ENCODE measurements around the gene SMIM3.
"Not testable (repeated sequence)": the region's sequence is repeated elsewhere in the genome, so short reads cannot be mapped to it uniquely, and the experiment has no call there.

Gene SMIM3

DNA sequence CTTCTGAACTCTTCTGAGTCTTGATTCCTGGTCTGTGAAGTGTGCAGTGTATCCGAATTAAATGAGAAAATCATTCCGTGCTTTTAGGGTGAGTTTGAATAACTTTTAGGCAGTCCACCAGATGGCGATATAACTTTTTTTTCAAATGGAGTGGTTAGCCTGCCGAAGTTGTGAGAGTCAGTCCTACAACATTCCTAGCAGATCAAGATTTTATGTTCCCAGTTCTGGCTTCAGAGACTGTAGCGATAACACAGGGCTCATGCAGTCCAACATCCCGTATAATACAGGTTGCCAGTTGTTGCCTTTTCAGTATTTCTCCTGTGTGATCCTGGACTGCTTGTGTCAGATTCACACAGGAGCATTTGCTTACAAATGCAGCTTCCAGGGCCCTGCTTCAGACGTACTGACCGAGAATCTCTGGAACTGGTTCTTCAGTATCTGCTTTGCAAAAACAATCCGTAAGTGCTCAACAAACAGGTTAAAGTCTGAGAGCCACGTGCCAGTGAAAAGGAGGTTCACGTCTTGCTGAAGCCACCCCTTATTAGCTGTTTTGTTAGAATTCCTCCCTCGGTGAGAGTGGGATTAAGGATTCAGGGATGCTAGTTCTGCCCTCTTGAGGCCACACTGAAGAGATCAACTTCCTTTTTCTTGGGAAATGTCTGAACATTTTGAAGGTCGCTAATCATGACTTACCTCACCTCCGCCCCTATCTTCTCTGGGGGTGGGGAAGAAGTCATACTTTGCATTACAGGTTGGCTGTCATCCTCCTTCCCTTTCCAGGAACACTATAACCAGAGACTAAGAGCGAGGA is 22.8 kb downstream of the SMIM3 start:
- peak in 1 of 2 experiments; percentile 7 for DNase-seq

DNA sequence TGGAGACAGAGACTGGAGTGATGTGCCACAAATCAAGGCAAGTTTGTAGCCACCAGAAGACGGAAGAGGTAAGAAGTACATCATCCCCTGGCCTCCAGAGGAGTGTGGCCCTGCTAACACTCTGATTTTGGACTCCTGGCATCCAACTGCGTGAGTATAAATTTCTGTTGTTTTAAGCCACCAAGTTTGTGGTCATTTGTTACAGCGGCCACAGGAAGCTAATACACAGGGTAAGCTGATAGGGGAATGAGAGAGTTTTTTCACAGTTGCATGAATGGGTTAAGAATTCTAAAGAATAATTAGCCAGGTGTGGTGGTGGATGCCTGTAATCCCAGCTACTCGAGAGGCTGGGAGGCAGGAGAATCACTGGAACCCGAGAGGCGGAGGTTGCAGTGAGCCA is 25.8 kb downstream of the SMIM3 start:
- no peak for DNase-seq

DNA sequence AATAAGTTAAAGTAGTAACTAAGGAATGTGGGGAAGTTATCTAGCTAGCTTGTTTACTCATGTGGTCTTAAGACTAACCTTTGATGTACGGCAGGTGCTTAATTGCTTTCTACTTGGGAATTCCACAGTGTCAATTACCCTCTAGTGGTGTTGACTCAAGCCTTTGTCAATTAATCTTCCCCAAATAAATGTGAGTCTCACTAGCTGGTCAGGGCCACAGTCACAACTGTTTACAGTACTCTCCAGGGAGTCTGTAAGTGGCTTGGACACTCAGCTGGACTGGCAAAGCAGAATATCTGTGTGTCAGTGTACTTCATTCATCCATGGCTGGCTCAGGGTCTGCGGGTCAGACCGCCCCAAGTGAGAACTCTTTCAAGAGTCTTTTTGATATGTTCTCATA is 30.8 kb downstream of the SMIM3 start:
- no peak for DNase-seq

DNA sequence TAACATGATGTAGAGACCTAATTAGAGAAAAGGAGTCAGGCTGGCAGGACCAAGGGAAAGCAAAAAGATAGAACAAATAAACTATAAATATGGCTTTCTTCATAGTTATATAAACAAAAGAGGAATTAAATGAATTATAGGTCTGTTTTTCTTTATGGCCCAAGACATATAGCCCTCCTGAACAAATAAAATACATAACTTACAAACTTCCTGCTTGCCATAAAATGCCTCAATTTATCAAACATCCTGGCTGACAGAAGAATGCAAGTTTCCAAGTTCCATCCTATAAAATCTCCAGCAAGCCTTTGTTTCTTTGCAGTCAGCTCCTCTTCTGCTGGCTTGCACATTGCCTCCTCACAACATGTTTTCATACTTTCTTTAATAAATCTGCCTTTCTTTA is 36.5 kb downstream of the SMIM3 start:
- DNase-seq: no peak

DNA sequence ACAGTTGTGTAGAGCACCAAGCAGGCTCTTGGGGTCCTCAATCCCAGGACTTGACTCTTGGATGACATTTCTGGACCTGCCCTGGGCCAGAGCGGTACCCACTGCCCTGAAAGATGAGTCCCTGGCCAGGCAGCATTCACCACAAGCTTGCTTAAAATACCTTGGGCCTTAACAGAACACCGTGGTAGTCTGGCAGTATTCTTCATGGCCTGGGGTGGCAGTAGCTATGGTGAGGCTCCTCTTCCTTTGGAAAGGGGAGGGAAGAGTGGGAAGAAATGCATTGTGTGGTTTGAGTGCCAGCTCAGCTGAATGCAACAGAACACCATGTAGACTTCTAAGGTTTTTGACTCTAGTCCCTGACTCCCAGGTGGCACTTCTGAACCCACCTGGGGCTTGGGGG is 38.4 kb downstream of the SMIM3 start:
- no peak for DNase-seq

DNA sequence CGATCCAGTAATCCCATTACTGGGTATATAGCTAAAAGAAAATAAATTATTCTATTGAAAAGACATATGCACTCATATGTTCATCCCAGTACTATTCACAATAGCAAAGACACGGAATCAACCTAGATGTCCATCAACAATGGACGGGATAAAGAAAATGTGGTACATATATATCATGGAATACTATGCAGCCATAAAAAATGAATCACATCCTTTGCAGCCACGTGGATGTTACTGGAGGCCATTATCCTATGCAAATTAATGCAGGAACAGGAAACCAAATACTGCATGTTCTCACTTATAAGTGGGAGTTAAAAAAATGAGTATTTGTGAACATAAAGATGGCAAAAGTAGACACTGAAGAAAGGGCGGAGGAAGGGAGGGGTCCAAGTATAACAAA is 51.2 kb downstream of the SMIM3 start:
- DNase-seq: no peak

DNA sequence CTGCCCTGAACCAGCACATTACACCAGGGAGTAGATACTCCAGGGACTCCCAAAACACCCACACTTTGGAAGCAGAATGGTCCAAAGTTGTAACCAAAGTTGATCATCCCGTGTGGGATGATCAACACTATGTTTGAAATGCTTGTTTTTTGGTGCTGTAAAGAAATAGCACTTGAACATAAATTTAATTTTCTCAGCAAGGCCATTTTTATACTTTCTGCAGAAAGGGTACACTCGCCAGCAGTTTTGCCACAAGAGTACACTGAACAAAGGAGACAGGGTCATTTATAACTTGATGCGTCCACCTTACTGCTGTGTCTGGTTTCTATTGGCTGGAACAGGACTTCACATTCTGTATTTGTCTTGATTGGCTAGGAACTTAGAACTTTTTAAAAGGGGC is 53.3 kb downstream of the SMIM3 start:
- not testable (repeated sequence) for DNase-seq

DNA sequence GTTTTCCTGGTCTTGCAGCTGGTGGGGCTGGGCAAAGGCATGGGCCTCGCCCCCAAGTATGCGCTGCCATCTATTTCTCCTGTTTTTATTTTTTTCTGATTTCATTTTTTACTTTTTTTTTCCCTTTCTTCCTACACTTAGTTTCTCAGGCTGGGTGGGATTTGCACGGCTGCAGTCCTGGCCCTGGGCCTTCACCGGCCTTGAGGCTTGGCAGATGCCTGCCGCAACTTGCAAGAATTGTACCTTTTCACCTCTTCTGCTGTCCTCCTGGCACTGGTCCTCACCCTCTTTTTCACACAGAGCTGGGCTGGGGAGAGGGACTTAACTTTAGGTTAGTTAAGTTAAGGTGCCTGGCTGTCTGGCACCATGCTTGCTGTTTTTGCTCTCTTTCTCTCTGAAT is 57.5 kb downstream of the SMIM3 start:
- no peak for DNase-seq

DNA sequence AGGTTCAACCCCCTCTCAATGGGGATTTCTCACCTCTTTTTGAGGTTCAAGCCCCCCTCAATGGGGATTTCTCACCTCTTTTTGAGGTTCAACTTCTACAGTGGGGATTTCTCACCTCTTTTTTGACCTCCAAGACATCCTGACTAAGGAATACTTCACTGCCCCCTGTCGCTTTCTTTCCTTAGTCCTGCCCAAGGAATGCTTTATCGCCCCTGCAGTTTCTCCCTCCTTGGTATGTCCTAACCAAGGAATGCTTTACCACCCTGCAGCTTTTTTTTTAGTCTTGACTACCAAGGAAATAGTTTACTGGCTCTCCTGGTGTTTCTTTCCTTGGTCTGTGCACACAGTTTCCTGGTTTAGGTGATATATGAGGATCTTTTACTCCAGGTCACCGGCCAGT is 58.1 kb downstream of the SMIM3 start:
- no peak for DNase-seq

DNA sequence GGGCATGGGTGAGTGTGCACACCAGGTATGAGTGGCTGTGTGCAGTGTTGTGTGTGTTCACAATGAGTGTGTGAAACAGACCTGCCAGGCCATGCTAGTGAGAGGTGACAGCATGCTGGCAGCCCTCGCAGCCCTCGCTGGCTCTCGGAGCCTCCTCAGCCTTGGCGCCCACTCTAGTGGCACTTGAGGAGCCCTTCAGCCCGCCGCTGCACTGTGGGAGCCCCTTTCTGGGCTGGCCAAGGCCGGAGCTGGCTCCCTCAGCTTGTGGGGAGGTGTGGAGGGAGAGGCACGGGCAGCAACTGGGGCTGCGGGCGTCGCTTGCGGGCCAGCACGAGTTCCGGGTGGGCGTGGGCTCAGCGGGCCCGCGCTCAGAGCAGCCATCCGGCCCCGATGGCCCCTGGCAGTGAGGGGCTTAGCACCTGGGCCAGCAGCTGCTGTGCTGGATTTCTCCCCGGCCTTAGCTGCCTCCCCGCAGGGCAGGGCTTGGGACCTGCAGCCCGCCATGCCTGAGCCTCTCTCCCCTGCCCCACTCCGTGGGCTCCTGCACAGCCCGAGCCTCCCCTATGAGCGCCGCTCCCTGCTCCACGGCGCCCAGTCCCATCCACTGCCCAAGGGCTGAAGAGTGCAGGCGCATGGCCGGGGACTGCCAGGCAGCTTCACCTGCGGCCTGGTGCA is 66.8 kb downstream of the SMIM3 start:
- DNase-seq: not testable (repeated sequence)

DNA sequence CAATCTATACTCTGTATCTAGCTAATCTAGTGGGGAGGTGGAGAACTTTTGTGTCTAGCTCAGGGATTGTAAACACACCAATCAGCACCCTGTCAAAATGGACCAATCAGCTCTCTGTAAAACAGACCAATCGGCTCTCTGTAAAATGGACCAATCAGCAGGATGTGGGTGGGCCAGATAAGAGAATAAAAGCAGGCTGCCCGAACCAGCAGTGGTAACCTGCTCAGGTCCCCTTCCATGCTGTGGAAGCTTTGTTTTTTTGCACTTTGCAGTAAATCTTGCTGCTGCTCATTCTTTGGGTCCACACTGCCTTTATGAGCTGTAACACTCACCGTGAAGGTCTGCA is 67.7 kb downstream of the SMIM3 start, which contains the start of gene IRGM:
IRGM (plus strand) TSS at position 214 of the 346 bp plus-strand sequence. CDS start 1,603 bp downstream, outside the sequence.
- DNase-seq: not testable (repeated sequence)

All from cerebellar nuclear complex (tissue), 1 donor.